Trophoblast cell (in vitro differentiated cells and primary cell): Measurements from ENCODE around the gene GFOD1.
"Not testable (repeated sequence)": the region's sequence is repeated elsewhere in the genome, so short reads cannot be mapped to it uniquely, and the experiment has no call there.

ENCODE experiments used
- DNase-seq, 2 donors: peaks; one replicate each; pipeline ENCODE4 v3.0.0-alpha.2; 2016
- H2AFZ ChIP-seq: 2 replicates; pipeline ENCODE4 v1.6.1; 2013; ENCODE audit warnings: low read length, moderate library complexity, mild to moderate bottlenecking; ENCODE audit not compliant: insufficient read depth, poor library complexity
- H2AK5ac ChIP-seq: 2 replicates; pipeline ENCODE4 v1.6.1; 2013; ENCODE audit warnings: mild to moderate bottlenecking, low read length
- H2BK120ac ChIP-seq: 2 replicates; pipeline ENCODE4 v1.6.1; 2013; ENCODE audit warnings: low read length, mild to moderate bottlenecking, moderate library complexity; ENCODE audit not compliant: insufficient read depth, poor library complexity
- H2BK12ac ChIP-seq: 2 replicates; pipeline ENCODE4 v1.6.1; 2013; ENCODE audit warnings: mild to moderate bottlenecking, low read length, moderate library complexity
- H2BK5ac ChIP-seq: 2 replicates; pipeline ENCODE4 v1.6.1; 2013; ENCODE audit warnings: low read length, low read depth, moderate library complexity, mild to moderate bottlenecking; ENCODE audit not compliant: poor library complexity
- H3K14ac ChIP-seq: 2 replicates; pipeline ENCODE4 v1.6.1; 2013; ENCODE audit warnings: mild to moderate bottlenecking, low read length
- H3K18ac ChIP-seq: 2 replicates; pipeline ENCODE4 v1.6.1; 2013; ENCODE audit warnings: mild to moderate bottlenecking, low read length
- H3K23ac ChIP-seq: 2 replicates; pipeline ENCODE4 v1.6.1; 2013; ENCODE audit warnings: low read length
- H3K27ac ChIP-seq: 2 replicates; pipeline ENCODE4 v1.5.1; 2013; ENCODE audit warnings: low read depth, mild to moderate bottlenecking, inconsistent platforms, low read length, moderate library complexity
- H3K27me3 ChIP-seq: 2 replicates; pipeline ENCODE4 v1.6.1; 2013; ENCODE audit warnings: inconsistent platforms, mild to moderate bottlenecking, low read length, moderate library complexity; ENCODE audit not compliant: insufficient read depth
- H3K36me3 ChIP-seq, 2 experiments: 1 replicate in 1 of 2; 2 replicates in 1 of 2; pipeline ENCODE4 v1.6.1; 2013; ENCODE audit warnings: low read length in 2 of 2, mild to moderate bottlenecking in 2 of 2, moderate library complexity in 1 of 2; ENCODE audit not compliant: insufficient read depth in 2 of 2, control insufficient read depth in 1 of 2
- H3K4ac ChIP-seq: 2 replicates; pipeline ENCODE4 v1.6.1; 2013; ENCODE audit warnings: low read depth, mild to moderate bottlenecking, low read length, moderate library complexity
- H3K4me1 ChIP-seq, 2 experiments: 1 replicate in 1 of 2; 2 replicates in 1 of 2; pipeline ENCODE4 v1.6.1; 2013; ENCODE audit warnings: low read length in 2 of 2, mild to moderate bottlenecking in 2 of 2, moderate library complexity in 1 of 2; ENCODE audit not compliant: insufficient read depth in 2 of 2, control insufficient read depth in 1 of 2
- H3K4me2 ChIP-seq: 2 replicates; pipeline ENCODE4 v1.6.1; 2013; ENCODE audit warnings: inconsistent platforms, mild to moderate bottlenecking, low read length, moderate library complexity
- H3K4me3 ChIP-seq: 2 replicates; pipeline ENCODE4 v1.5.1; 2013; ENCODE audit warnings: mild to moderate bottlenecking, low read depth, low read length, inconsistent platforms
- H3K79me1 ChIP-seq: one replicate; pipeline ENCODE4 v1.6.1; 2013; ENCODE audit warnings: low read length
- H3K79me2 ChIP-seq: 2 replicates; pipeline ENCODE4 v1.6.1; 2013; ENCODE audit warnings: low read length, mild to moderate bottlenecking; ENCODE audit not compliant: control insufficient read depth, insufficient read depth, poor library complexity
- H3K9ac ChIP-seq: 2 replicates; pipeline ENCODE4 v1.6.1; 2013; ENCODE audit warnings: mild to moderate bottlenecking, low read length
- H3K9me3 ChIP-seq: 2 replicates; pipeline ENCODE4 v1.6.1; 2013; ENCODE audit warnings: low read depth, mild to moderate bottlenecking, control low read depth, inconsistent platforms, low read length; ENCODE audit not compliant: insufficient read depth
- H4K12ac ChIP-seq: 2 replicates; pipeline ENCODE4 v1.6.1; 2013; ENCODE audit warnings: low read depth, mild to moderate bottlenecking, low read length, moderate library complexity
- H4K8ac ChIP-seq: 2 replicates; pipeline ENCODE4 v1.6.1; 2013; ENCODE audit warnings: low read depth, mild to moderate bottlenecking, low read length, moderate library complexity
- H4K91ac ChIP-seq: one replicate; pipeline ENCODE4 v1.6.1; 2013; ENCODE audit warnings: low read depth, mild to moderate bottlenecking, low read length, moderate library complexity
- WGBS: extraction: QIAGEN DNeasy Blood & Tissue Kit; methylation state at CpG from one replicate; pipeline ENCODE4 v1.1.7; 2013; ENCODE audit warnings: missing lambda C conversion rate; ENCODE audit not compliant: insufficient read length, insufficient coverage; ENCODE audit errors: extremely low coverage; 5-methylcytosine and 5-hydroxymethylcytosine counted together

The GFOD1 gene

GRCh38 chr6:13510433-13510832, 23.0 kb upstream of the GFOD1 start:
- H3K4me3 ChIP-seq, H3K14ac ChIP-seq, H3K9ac ChIP-seq, H3K27ac ChIP-seq, H2BK120ac ChIP-seq, H4K12ac ChIP-seq, H4K8ac ChIP-seq, H3K4me1 ChIP-seq, H3K79me2 ChIP-seq, H3K27me3 ChIP-seq, H3K79me1 ChIP-seq, H2AFZ ChIP-seq, DNase-seq, H2BK12ac ChIP-seq, H3K36me3 ChIP-seq, H3K23ac ChIP-seq, H3K4ac ChIP-seq, H2AK5ac ChIP-seq, H3K18ac ChIP-seq, H4K91ac ChIP-seq, H3K9me3 ChIP-seq, H2BK5ac ChIP-seq, H3K4me2 ChIP-seq: not testable (repeated sequence)
- WGBS, result no CpG with 5 or more reads among the region's 1 CpG

- DNase-seq, result peak in 1 of 2 donors; percentile 47
Observed at GRCh38 chr6:13508711-13509705, 21.6 kb upstream of the GFOD1 start.

GRCh38 chr6:13507306-13507860, 20.0 kb upstream of the GFOD1 start:
- Histone ChIP-seq H2BK120ac (no peak overlapping the region), H2BK5ac (no peak overlapping the region), H2AFZ (no peak overlapping the region), H2BK12ac (no peak overlapping the region), H3K9me3 (peaks cover 2% of the 10 kb centered on the region), H2AK5ac (no peak overlapping the region), H3K9ac (no peak overlapping the region), H3K4me3 (no peak overlapping the region), H4K91ac (no peak overlapping the region), H3K4me1 (no peaks in the 10 kb centered on the region), H3K4me2 (no peak overlapping the region), H3K4ac (no peak overlapping the region), H4K12ac (no peak overlapping the region), H3K23ac (no peak overlapping the region), H4K8ac (no peak overlapping the region), H3K14ac (no peak overlapping the region), H3K79me1 (no peaks in the 10 kb centered on the region), H3K79me2 (no peaks in the 10 kb centered on the region), H3K27ac (no peak overlapping the region), H3K27me3 (no peaks in the 10 kb centered on the region), H3K36me3 (no peaks in the 10 kb centered on the region), H3K18ac (no peak overlapping the region)
- no CpG with 5 or more reads among the region's 3 CpGs for WGBS
- DNase-seq, result no peak

More at GRCh38 chr6:13508711-13509705, 21.6 kb upstream of the GFOD1 start:
- WGBS, result no CpG with 5 or more reads among the region's 13 CpGs
- H3K18ac ChIP-seq, result no peak overlapping the region
- no peak overlapping the region for H2BK5ac ChIP-seq
- no peak overlapping the region for H3K9ac ChIP-seq
- H3K79me1 ChIP-seq, result no peaks in the 10 kb centered on the region
- H2AFZ ChIP-seq, result no peak overlapping the region
- no peak overlapping the region for H4K91ac ChIP-seq
- no peak overlapping the region for H2AK5ac ChIP-seq
- H3K4ac ChIP-seq, result no peak overlapping the region
- H3K27ac ChIP-seq, result no peak overlapping the region
- H2BK12ac ChIP-seq, result no peak overlapping the region
- no peak overlapping the region for H3K4me3 ChIP-seq
- H3K14ac ChIP-seq, result no peak overlapping the region
- H4K12ac ChIP-seq, result no peak overlapping the region
- H3K27me3 ChIP-seq, result no peaks in the 10 kb centered on the region
- no peaks in the 10 kb centered on the region for H3K79me2 ChIP-seq
- H3K9me3 ChIP-seq, result peaks cover 2% of the 10 kb centered on the region
- H4K8ac ChIP-seq, result no peak overlapping the region
- no peak overlapping the region for H2BK120ac ChIP-seq
- H3K23ac ChIP-seq, result no peak overlapping the region
- H3K36me3 ChIP-seq, result no peaks in the 10 kb centered on the region
- H3K4me2 ChIP-seq, result no peak overlapping the region
- no peaks in the 10 kb centered on the region for H3K4me1 ChIP-seq

GRCh38 chr6:13505345-13505734, 17.9 kb upstream of the GFOD1 start:
- Histone ChIP-seq H4K12ac (no peak overlapping the region), H3K4me2 (no peak overlapping the region), H2AK5ac (no peak overlapping the region), H3K27ac (no peak overlapping the region), H3K23ac (no peak overlapping the region), H4K91ac (no peak overlapping the region), H3K18ac (no peak overlapping the region), H3K27me3 (no peaks in the 10 kb centered on the region), H3K9ac (no peak overlapping the region), H3K79me2 (no peaks in the 10 kb centered on the region), H3K36me3 (no peaks in the 10 kb centered on the region), H3K9me3 (no peaks in the 10 kb centered on the region), H2BK12ac (no peak overlapping the region), H3K79me1 (no peaks in the 10 kb centered on the region), H2AFZ (no peak overlapping the region), H2BK120ac (no peak overlapping the region), H2BK5ac (no peak overlapping the region), H3K4ac (no peak overlapping the region), H3K14ac (no peak overlapping the region), H3K4me1 (no peaks in the 10 kb centered on the region), H3K4me3 (no peak overlapping the region), H4K8ac (no peak overlapping the region)
- no CpG with 5 or more reads among the region's 7 CpGs for WGBS
- DNase-seq, result no peak
